Measurements from ENCODE around the gene GSN. TPM values are rescaled to one million over a fixed set of nuclear protein-coding genes. Genes with fewer than 3 reads are reported as not detected.

The GSN gene
- total and polyA plus RNA-seq, 7 donors = 140 to 490 (median 210) TPM

GRCh38 chr9:121344184-121344583 is 76.2 kb downstream of the GSN start:
- Histone ChIP-seq H3K4me3 (peak overlapping the region; percentile 33), H3K27ac (peak overlapping the region; percentile 89), H3K4me1 (peaks cover 79% of the 10 kb centered on the region), H3K9me3 (no peaks in the 10 kb centered on the region), H3K36me3 (ENCODE audit: insufficient read depth in 1 of 2, low read depth in 1 of 2) (peaks cover 25 to 100% of the 10 kb centered on the region in 2 donors), H3K27me3 (ENCODE audit: insufficient read depth in 3 of 3, low read length in 2 of 3) (no peaks in the 10 kb centered on the region)
- DNase-seq = no peak
- ATAC-seq = no peak
- WGBS, 3 donors = 25 to 31% (median 27%) methylated on average over 4 of the region's 4 CpGs
- intact Hi-C loops (cut with DNase I) = no loop called here
- no peak for TF ChIP-seq CTCF (IDR thresholded peaks at IDR 0.05)

GRCh38 chr9:121345070-121345469 is 77.1 kb downstream of the GSN start:
- intact Hi-C loops (cut with DNase I) = no loop called here
- TF ChIP-seq CTCF (IDR thresholded peaks at IDR 0.05) = no peak
- peaks cover 79% of the 10 kb centered on the region for H3K4me1 ChIP-seq
- peak overlapping the region; percentile 89 for H3K27ac ChIP-seq
- H3K27me3 ChIP-seq (ENCODE audit: insufficient read depth in 3 of 3, low read length in 2 of 3) = no peaks in the 10 kb centered on the region
- H3K36me3 ChIP-seq (ENCODE audit: insufficient read depth in 1 of 2, low read depth in 1 of 2) = peaks cover 25 to 99% of the 10 kb centered on the region in 2 donors
- peak; percentile 39 to 70 (median 52) for ATAC-seq
- DNase-seq = no peak
- H3K4me3 ChIP-seq = peak overlapping the region; percentile 33
- no peaks in the 10 kb centered on the region for H3K9me3 ChIP-seq
- WGBS, 3 donors = 24 to 37% (median 35%) methylated on average over 3 of the region's 3 CpGs

- Histone ChIP-seq H3K4me1 (peaks cover 91% of the 10 kb centered on the region), H3K27ac (peak overlapping the region; percentile 59), H3K4me3 (no peak overlapping the region), H3K36me3 (ENCODE audit: insufficient read depth in 1 of 2, low read depth in 1 of 2) (peaks cover 26 to 96% of the 10 kb centered on the region in 2 donors), H3K27me3 (ENCODE audit: insufficient read depth in 3 of 3, low read length in 2 of 3) (no peaks in the 10 kb centered on the region), H3K9me3 (no peaks in the 10 kb centered on the region)
- no peak for TF ChIP-seq CTCF (IDR thresholded peaks at IDR 0.05)
- intact Hi-C loops (cut with DNase I) = no loop called here
- no peak for DNase-seq
- no peak for ATAC-seq
- WGBS, 3 donors = 58 to 63% (median 59%) methylated on average over 3 of the region's 3 CpGs
Measured at GRCh38 chr9:121348221-121348620, 80.3 kb downstream of the GSN start.

- H3K27me3 ChIP-seq (ENCODE audit: insufficient read depth in 3 of 3, low read length in 2 of 3) = no peaks in the 10 kb centered on the region
- H3K9me3 ChIP-seq = no peaks in the 10 kb centered on the region
- intact Hi-C loops (cut with DNase I) = no loop called here
- no peak for TF ChIP-seq CTCF (IDR thresholded peaks at IDR 0.05)
- peak overlapping the region; percentile 17 for H3K4me3 ChIP-seq
- H3K27ac ChIP-seq = peak overlapping the region; percentile 59
- H3K4me1 ChIP-seq = peaks cover 87% of the 10 kb centered on the region
- DNase-seq = no peak
- ATAC-seq = peak; percentile 66 to 79 (median 75)
- 23 to 45% (median 27%) methylated on average over 8 of the region's 8 CpGs for WGBS, 3 donors
- peaks cover 28 to 96% of the 10 kb centered on the region in 2 donors for H3K36me3 ChIP-seq (ENCODE audit: insufficient read depth in 1 of 2, low read depth in 1 of 2)
Measured at GRCh38 chr9:121349009-121349408, 81.0 kb downstream of the GSN start.

GRCh38 chr9:121350036-121350435 is 82.1 kb downstream of the GSN start:
- H3K9me3 ChIP-seq = no peaks in the 10 kb centered on the region
- DNase-seq = no peak
- TF ChIP-seq CTCF (IDR thresholded peaks at IDR 0.05) = no peak
- intact Hi-C loops (cut with DNase I) = no loop called here
- peak overlapping the region; percentile 59 for H3K27ac ChIP-seq
- 78 to 93% (median 89%) methylated on average over 1 of the region's 1 CpG for WGBS, 3 donors
- H3K4me3 ChIP-seq = no peak overlapping the region
- peaks cover 85% of the 10 kb centered on the region for H3K4me1 ChIP-seq
- no peaks in the 10 kb centered on the region for H3K27me3 ChIP-seq (ENCODE audit: insufficient read depth in 3 of 3, low read length in 2 of 3)
- no peak for ATAC-seq
- H3K36me3 ChIP-seq (ENCODE audit: insufficient read depth in 1 of 2, low read depth in 1 of 2) = peaks cover 29 to 96% of the 10 kb centered on the region in 2 donors
